H1 (cell line): ENCODE results near the gene PKIB.

Experiments used
- CBX8 ChIP-seq: fragments of 300-800, 300-1000 bp; sonication (generic); IDR thresholded peaks from 2 replicates; pipeline ENCODE4 v1.7.1; 2016; ENCODE audit warnings: low read depth, low read length, borderline replicate concordance
- CTCF ChIP-seq, 3 experiments: IDR thresholded peaks; 1 replicate in 2 of 3; 2 replicates in 1 of 3; pipeline versions ENCODE4 v1.5.1 to v1.6.1; 2011; ENCODE audit warnings: low read length in 3 of 3, mild to moderate bottlenecking in 3 of 3, inconsistent platforms in 2 of 3, low read depth in 1 of 3, moderate library complexity in 1 of 3; ENCODE audit not compliant: insufficient read depth in 1 of 3; ENCODE audit errors: control extremely low read depth in 1 of 3
- GABPA ChIP-seq: IDR thresholded peaks from 2 replicates; pipeline ENCODE4 v1.6.1; 2011; ENCODE audit warnings: mild to moderate bottlenecking, low read length, moderate library complexity, borderline replicate concordance; ENCODE audit not compliant: insufficient read depth
- POLR2A ChIP-seq, 2 experiments: IDR thresholded peaks; 1 replicate in 1 of 2; 2 replicates in 1 of 2; pipeline ENCODE4 v1.6.1; 2011; ENCODE audit warnings: low read depth in 2 of 2, low read length in 2 of 2, mild to moderate bottlenecking in 2 of 2; ENCODE audit errors: control extremely low read depth in 1 of 2

GRCh38 chr6:122753688-122754056, 143.5 kb downstream of the PKIB start:
- no peak for TF ChIP-seq CTCF (IDR thresholded peaks at IDR 0.05; ENCODE audit: control extremely low read depth in 1 of 3, insufficient read depth in 1 of 3, low read depth in 1 of 3, low read length in 3 of 3)
- TF ChIP-seq GABPA: no peak
- TF ChIP-seq POLR2A (IDR thresholded peaks at IDR 0.05; ENCODE audit: control extremely low read depth in 1 of 2, low read depth in 2 of 2, low read length in 2 of 2): no peak
- no peak for TF ChIP-seq CBX8
